PC-3 (cell line): Measurements from ENCODE around the gene EXOC2. TPM values are rescaled to one million over a fixed set of nuclear protein-coding genes. Genes with fewer than 3 reads are reported as not detected.

Experiments used
- ATAC-seq: fragments of 200-7000 bp; cut with Tn5 transposase; 2 replicates; pipeline ENCODE4 v1.9.1; 2020; ENCODE audit warnings: mild to moderate bottlenecking, moderate library complexity
- BruUV-seq: library from RNA; stranded (reverse); fragments of 400-500 nt; replicated peaks from 2 replicates; lab custom pipeline; 2021; lab: Mats Ljungman, UMichigan
- CTCF ChIA-PET: fragments of 300-600 bp; sonication (Branson Sonifier 250); formaldehyde crosslinking; loops from one replicate; lab custom pipeline; 2022; ENCODE audit warnings: antibody characterized with exemption; lab: Charles Lee
- POLR2A ChIA-PET: fragments of 300-600 bp; sonication (Branson Sonifier 250); formaldehyde crosslinking; loops from one replicate; lab custom pipeline; 2022; ENCODE audit warnings: antibody characterized with exemption; ENCODE audit not compliant: unreplicated experiment; lab: Charles Lee
- DNase-seq: peaks from one replicate; pipeline ENCODE4 v3.0.0-alpha.2; 2015
- H2AFZ ChIP-seq: fragments of 300-600 bp; sonication (generic); 2 replicates; pipeline ENCODE4 v1.6.0; 2016; ENCODE audit warnings: antibody characterized with exemption, low read length
- H3F3A ChIP-seq: fragments of 300-600 bp; sonication (generic); one replicate; pipeline ENCODE4 v1.6.0; 2017; ENCODE audit warnings: antibody characterized with exemption, low read length, control low read depth, mild to moderate bottlenecking; ENCODE audit not compliant: unreplicated experiment
- H3K27ac ChIP-seq: fragments of 300-600 bp; sonication (generic); 2 replicates; pipeline ENCODE4 v1.5.1; 2016; ENCODE audit warnings: mild to moderate bottlenecking, low read length
- H3K27me3 ChIP-seq: fragments of 300-600 bp; sonication (generic); 2 replicates; pipeline ENCODE4 v1.6.1; 2016; ENCODE audit warnings: low read length, mixed read lengths
- H3K36me3 ChIP-seq: fragments of 300-600 bp; sonication (generic); 2 replicates; pipeline ENCODE4 v1.6.1; 2016; ENCODE audit warnings: low read depth, mixed run types, low read length, mixed read lengths
- H3K4me1 ChIP-seq: fragments of 300-600 bp; sonication (generic); 2 replicates; pipeline ENCODE4 v1.5.1; 2016; ENCODE audit warnings: low read length; ENCODE audit not compliant: insufficient read depth
- H3K4me2 ChIP-seq: fragments of 300-600 bp; sonication (generic); 2 replicates; pipeline ENCODE4 v1.6.0; 2016; ENCODE audit warnings: low read length
- H3K4me3 ChIP-seq: fragments of 300-600 bp; sonication (generic); 2 replicates; pipeline ENCODE4 v1.5.1; 2016; ENCODE audit warnings: mild to moderate bottlenecking, low read length, mixed read lengths
- H3K79me2 ChIP-seq: fragments of 300-600 bp; sonication (generic); 2 replicates; pipeline ENCODE4 v1.6.1; 2017; ENCODE audit warnings: low read length, mixed read lengths
- H3K9ac ChIP-seq: fragments of 300-600 bp; sonication (generic); 2 replicates; pipeline ENCODE4 v1.6.0; 2016; ENCODE audit warnings: mild to moderate bottlenecking, low read length
- H3K9me2 ChIP-seq: fragments of 300-600 bp; sonication (generic); replicated peaks from 2 replicates; pipeline ENCODE4 v1.6.1; 2016; ENCODE audit warnings: mixed run types, low read length, mixed read lengths
- H3K9me3 ChIP-seq: fragments of 300-600 bp; sonication (generic); 2 replicates; pipeline ENCODE4 v1.6.1; 2016; ENCODE audit warnings: low read length, mixed read lengths
- H4K20me1 ChIP-seq: fragments of 300-600 bp; sonication (generic); 2 replicates; pipeline ENCODE4 v1.6.1; 2016; ENCODE audit warnings: low read length, mixed read lengths
- EZH2 ChIP-seq: fragments of 300-600 bp; sonication (generic); IDR thresholded peaks from one replicate; pipeline ENCODE4 v1.6.1; 2017; ENCODE audit warnings: antibody characterized with exemption, mild to moderate bottlenecking, low read length; ENCODE audit not compliant: unreplicated experiment
- EZH2phosphoT487 ChIP-seq: fragments of 300-600 bp; sonication (generic); IDR thresholded peaks from 2 replicates; pipeline ENCODE4 v1.6.1; 2018; ENCODE audit warnings: mild to moderate bottlenecking, antibody characterized with exemption, low read length, borderline replicate concordance
- intact Hi-C: fragments of 100-400 bp; cut with micrococcal nuclease; formaldehyde crosslinking; loops from 2 replicates; pipeline ENCODE4 v1.9.0; 2023
- total RNA-seq: library from RNA; depleted of rRNA; stranded (reverse); fragments of >200 nt; gene quantifications from 2 replicates; pipeline ENCODE4 v1.2.3, GENCODE V29; 2014
- TF ChIP-seq, protein P1 (sequence below): fragments of 300-600 bp; sonication (generic); conservative IDR thresholded peaks from 2 replicates; pipeline ENCODE4 v1.5.1; 2017; ENCODE audit warnings: antibody characterized with exemption, low read depth, mild to moderate bottlenecking, low read length

EXOC2 gene
- total RNA-seq, 1 experiment from 2014 or later: 27.7 TPM

DNA sequence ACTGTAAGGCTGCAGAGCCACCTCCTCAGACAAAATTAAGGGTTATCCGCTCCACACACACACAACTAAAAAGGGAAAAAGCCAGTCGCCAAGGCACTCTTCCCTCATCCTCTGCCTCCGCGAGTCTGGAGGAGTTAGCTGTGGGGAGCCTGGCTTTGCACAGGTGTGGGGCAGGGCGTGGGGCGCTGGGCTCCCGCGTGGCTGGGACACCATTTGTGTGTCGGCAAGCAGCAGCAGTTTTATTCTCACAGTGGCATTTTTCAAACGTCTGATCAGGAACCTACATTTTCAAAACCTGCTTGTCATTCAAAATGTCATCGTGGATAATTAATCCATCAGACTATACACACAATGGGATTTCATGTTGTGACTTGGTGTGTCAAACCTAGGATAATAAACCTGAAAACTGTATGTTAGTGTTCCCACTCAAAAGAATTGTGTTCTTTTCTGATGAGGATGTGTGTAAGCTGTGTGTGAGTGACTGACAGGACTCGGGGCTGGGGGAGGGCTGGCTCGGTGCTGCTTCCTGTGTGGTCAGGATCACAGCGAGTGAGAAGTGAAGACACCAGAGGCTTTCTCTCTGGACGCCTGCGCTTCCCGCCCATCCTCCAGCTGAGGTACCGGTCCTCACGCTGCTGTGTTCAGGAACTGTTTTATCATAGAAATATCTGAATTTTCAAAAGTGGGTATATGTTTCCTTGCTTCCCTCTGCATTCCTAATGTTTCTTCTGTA, 218.3 kb downstream of the EXOC2 start:
- no peaks in the 10 kb centered on the region for H3K4me1 ChIP-seq
- no peaks in the 10 kb centered on the region for H3K36me3 ChIP-seq
- H3K79me2 ChIP-seq: no peaks in the 10 kb centered on the region
- H3K9ac ChIP-seq: no peak overlapping the region
- H4K20me1 ChIP-seq: no peaks in the 10 kb centered on the region
- H3K9me3 ChIP-seq: no peaks in the 10 kb centered on the region
- ChIA-PET CTCF (no interaction called here), POLR2A (no interaction called here)
- DNase-seq: peak; percentile 20
- ATAC-seq: peak; percentile 71
- TF ChIP-seq EZH2phosphoT487: no peak
- TF ChIP-seq, protein P1, sequence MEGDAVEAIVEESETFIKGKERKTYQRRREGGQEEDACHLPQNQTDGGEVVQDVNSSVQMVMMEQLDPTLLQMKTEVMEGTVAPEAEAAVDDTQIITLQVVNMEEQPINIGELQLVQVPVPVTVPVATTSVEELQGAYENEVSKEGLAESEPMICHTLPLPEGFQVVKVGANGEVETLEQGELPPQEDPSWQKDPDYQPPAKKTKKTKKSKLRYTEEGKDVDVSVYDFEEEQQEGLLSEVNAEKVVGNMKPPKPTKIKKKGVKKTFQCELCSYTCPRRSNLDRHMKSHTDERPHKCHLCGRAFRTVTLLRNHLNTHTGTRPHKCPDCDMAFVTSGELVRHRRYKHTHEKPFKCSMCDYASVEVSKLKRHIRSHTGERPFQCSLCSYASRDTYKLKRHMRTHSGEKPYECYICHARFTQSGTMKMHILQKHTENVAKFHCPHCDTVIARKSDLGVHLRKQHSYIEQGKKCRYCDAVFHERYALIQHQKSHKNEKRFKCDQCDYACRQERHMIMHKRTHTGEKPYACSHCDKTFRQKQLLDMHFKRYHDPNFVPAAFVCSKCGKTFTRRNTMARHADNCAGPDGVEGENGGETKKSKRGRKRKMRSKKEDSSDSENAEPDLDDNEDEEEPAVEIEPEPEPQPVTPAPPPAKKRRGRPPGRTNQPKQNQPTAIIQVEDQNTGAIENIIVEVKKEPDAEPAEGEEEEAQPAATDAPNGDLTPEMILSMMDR: no peak
- no peak for TF ChIP-seq EZH2
- H3K27me3 ChIP-seq: no peaks in the 10 kb centered on the region
- H2AFZ ChIP-seq: no peak overlapping the region
- H3F3A ChIP-seq: no peaks in the 10 kb centered on the region
- H3K4me3 ChIP-seq: no peak overlapping the region
- no peaks in the 10 kb centered on the region for H3K9me2 ChIP-seq
- H3K4me2 ChIP-seq: no peak overlapping the region; the same call in 1 of the 2 replicates
- H3K27ac ChIP-seq: no peak overlapping the region
- intact Hi-C loops: loop anchor here (10.0 kb wide), 1 partner anchor 80 kb away; the partner anchor contains the start of gene IRF4
- BruUV-seq: no TSS peak

DNA sequence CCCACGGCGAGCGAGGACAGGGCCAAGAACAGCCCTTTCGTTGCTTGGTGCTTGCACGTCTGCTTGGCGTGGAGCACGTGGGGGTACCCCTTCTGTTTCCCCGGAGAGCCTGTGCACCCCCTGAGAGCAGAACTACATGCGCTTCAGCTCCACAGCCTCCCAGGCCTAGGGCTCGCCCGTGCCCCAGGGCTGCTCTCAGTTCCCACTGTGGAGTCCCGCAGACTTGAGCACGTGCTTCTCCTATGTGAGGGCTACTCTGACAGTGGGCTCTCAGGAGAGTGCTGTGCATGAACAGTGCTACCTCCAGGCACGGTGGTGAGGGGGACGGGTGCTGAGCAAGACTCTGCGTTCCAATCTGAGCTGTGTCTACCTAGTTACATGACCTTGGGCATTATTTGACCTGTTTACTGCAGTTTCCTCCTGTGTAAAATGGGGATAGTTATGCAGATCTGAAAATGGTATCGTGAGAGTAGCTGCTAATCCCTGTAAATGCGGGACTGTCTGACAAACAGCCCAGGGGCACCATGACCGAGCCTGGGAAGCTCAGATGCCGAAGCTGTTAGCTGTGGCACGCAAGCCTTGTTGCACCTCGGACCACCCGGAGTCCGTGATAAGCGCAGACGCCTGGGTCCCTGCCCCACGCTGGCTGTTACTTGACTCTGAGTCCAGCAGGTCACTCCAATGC, 219.0 kb downstream of the EXOC2 start:
- Histone ChIP-seq H3K27me3 (no peaks in the 10 kb centered on the region), H3K36me3 (no peaks in the 10 kb centered on the region), H3K27ac (no peak overlapping the region), H2AFZ (no peak overlapping the region), H3K9ac (no peak overlapping the region), H3K4me2 (no peak overlapping the region), H4K20me1 (no peaks in the 10 kb centered on the region), H3K4me3 (no peak overlapping the region), H3K9me3 (no peaks in the 10 kb centered on the region), H3K4me1 (no peaks in the 10 kb centered on the region), H3K9me2 (no peaks in the 10 kb centered on the region), H3F3A (no peaks in the 10 kb centered on the region), H3K79me2 (no peaks in the 10 kb centered on the region)
- CTCF ChIA-PET: no interaction called here
- POLR2A ChIA-PET: no interaction called here
- BruUV-seq: no TSS peak
- ATAC-seq: no peak
- intact Hi-C loops: loop anchor here (10.0 kb wide), 1 partner anchor 79 kb away; the partner anchor contains the start of gene IRF4
- DNase-seq: no peak
- TF ChIP-seq EZH2 (no peak), EZH2phosphoT487 (no peak)
- TF ChIP-seq, protein P1: no peak
